Neural cell (in vitro differentiated cells): ENCODE results near the gene KRTAP12-1. TPM values are rescaled to one million over a fixed set of nuclear protein-coding genes. Genes with fewer than 3 reads are reported as not detected.

Source experiments
- H2AFZ ChIP-seq: fragments of 200-600, 300-800 bp; sonication (generic), shearing (Covaris generic); 2 replicates; pipeline ENCODE4 v1.6.0; 2014; ENCODE audit warnings: low read depth, mild to moderate bottlenecking, antibody characterized with exemption, low read length, moderate library complexity
- H3F3A ChIP-seq: fragments of 200-600 bp; shearing (Covaris generic); 2 replicates; pipeline ENCODE4 v1.6.1; 2016; ENCODE audit warnings: mild to moderate bottlenecking, moderate library complexity, mixed read lengths, antibody characterized with exemption, low read length; ENCODE audit not compliant: insufficient read depth, poor library complexity, severe bottlenecking
- H3K27ac ChIP-seq: fragments of 200-600, 300-800 bp; sonication (generic), shearing (Covaris generic); 2 replicates; pipeline ENCODE4 v1.5.1; 2014; ENCODE audit warnings: mild to moderate bottlenecking, low read length, moderate library complexity
- H3K27me3 ChIP-seq: fragments of 300-800, 200-600 bp; sonication (generic), shearing (Covaris generic); 2 replicates; pipeline ENCODE4 v1.6.0; 2014; ENCODE audit warnings: mild to moderate bottlenecking, low read depth, low read length, moderate library complexity; ENCODE audit not compliant: insufficient read depth
- H3K36me3 ChIP-seq: fragments of 300-800, 200-600 bp; sonication (generic), shearing (Covaris generic); 2 replicates; pipeline ENCODE4 v1.5.1; 2014; ENCODE audit warnings: mild to moderate bottlenecking, antibody characterized with exemption, low read length, moderate library complexity; ENCODE audit not compliant: insufficient read depth
- H3K4me2 ChIP-seq: fragments of 300-800, 200-600 bp; sonication (generic), shearing (Covaris generic); 2 replicates; pipeline ENCODE4 v1.6.0; 2014; ENCODE audit warnings: mild to moderate bottlenecking, low read length
- H3K4me3 ChIP-seq: fragments of 300-800, 200-600 bp; sonication (generic), shearing (Covaris generic); 2 replicates; pipeline ENCODE4 v1.5.1; 2014; ENCODE audit warnings: mild to moderate bottlenecking, low read length, moderate library complexity
- H3K79me2 ChIP-seq: fragments of 200-600 bp; shearing (Covaris generic); replicated peaks from 2 replicates; pipeline ENCODE4 v1.6.0; 2014; ENCODE audit warnings: mild to moderate bottlenecking, low read length, moderate library complexity; ENCODE audit not compliant: insufficient read depth
- H3K9ac ChIP-seq: fragments of 300-800, 200-600 bp; sonication (generic), shearing (Covaris generic); 2 replicates; pipeline ENCODE4 v1.6.1; 2016; ENCODE audit warnings: mild to moderate bottlenecking, low read length, mixed read lengths
- H3K9me2 ChIP-seq: fragments of 200-600 bp; shearing (Covaris generic); 2 replicates; pipeline ENCODE4 v1.6.1; 2016; ENCODE audit warnings: mild to moderate bottlenecking, low read length, mixed read lengths; ENCODE audit not compliant: insufficient read depth
- H3K9me3 ChIP-seq: fragments of 200-600, 300-800 bp; sonication (generic), shearing (Covaris generic); 2 replicates; pipeline ENCODE4 v1.6.1; 2016; ENCODE audit warnings: mild to moderate bottlenecking, mixed run types, low read length, moderate library complexity, mixed read lengths
- H4K20me1 ChIP-seq: fragments of 200-600 bp; shearing (Covaris generic); 2 replicates; pipeline ENCODE4 v1.6.1; 2016; ENCODE audit warnings: mild to moderate bottlenecking, mixed run types; ENCODE audit not compliant: insufficient read depth
- CTCF ChIP-seq: fragments of 450-650 bp; IDR thresholded peaks from 2 replicates; pipeline ENCODE4 v1.5.1; 2014; ENCODE audit warnings: antibody characterized with exemption, mild to moderate bottlenecking, moderate library complexity; ENCODE audit not compliant: poor library complexity, severe bottlenecking
- EP300 ChIP-seq: fragments of 450-650 bp; conservative IDR thresholded peaks from 2 replicates; pipeline ENCODE4 v1.6.1; 2014; ENCODE audit warnings: antibody characterized with exemption, mild to moderate bottlenecking, moderate library complexity; ENCODE audit not compliant: poor library complexity, severe bottlenecking
- EZH2 ChIP-seq: fragments of 200-600, 300-800 bp; shearing (Covaris generic), sonication (generic); IDR thresholded peaks from 2 replicates; pipeline ENCODE4 v1.6.1; 2014; ENCODE audit warnings: antibody characterized with exemption, low read length, borderline replicate concordance, mild to moderate bottlenecking; ENCODE audit not compliant: insufficient read depth, poor library complexity, severe bottlenecking
- MXI1 ChIP-seq: fragments of 450-650 bp; conservative IDR thresholded peaks from 2 replicates; pipeline ENCODE4 v1.6.1; 2014; ENCODE audit warnings: antibody characterized with exemption, mild to moderate bottlenecking; ENCODE audit not compliant: poor library complexity, severe bottlenecking
- POLR2AphosphoS5 ChIP-seq: IDR thresholded peaks from 2 replicates; pipeline ENCODE4 v1.6.1; 2012
- RAD21 ChIP-seq: fragments of 450-650 bp; conservative IDR thresholded peaks from 2 replicates; pipeline ENCODE4 v1.6.1; 2014; ENCODE audit warnings: antibody characterized with exemption, mild to moderate bottlenecking, moderate library complexity
- SMC3 ChIP-seq: fragments of 450-650 bp; conservative IDR thresholded peaks from 2 replicates; pipeline ENCODE4 v1.6.1; 2014; ENCODE audit warnings: antibody characterized with exemption, mild to moderate bottlenecking, moderate library complexity; ENCODE audit not compliant: poor library complexity
- TAF1 ChIP-seq: IDR thresholded peaks from 2 replicates; pipeline ENCODE4 v1.6.1; 2012; ENCODE audit warnings: low read depth
- polyA plus RNA-seq: library from polyadenylated mRNA; depleted of rRNA; stranded (reverse); fragments of >200 nt; gene quantifications from 2 replicates; pipeline ENCODE4 v1.2.3, GENCODE V29; 2014
- TF ChIP-seq, protein P1 (sequence below): IDR thresholded peaks from 2 replicates; pipeline ENCODE4 v1.6.1; 2012; ENCODE audit warnings: borderline replicate concordance

KRTAP12-1 gene
- polyA plus RNA-seq, 1 donor from 2014 or later: not detected

- Histone ChIP-seq H3K27ac (no peak overlapping the region), H3K79me2 (no peaks in the 10 kb centered on the region), H3K4me2 (no peak overlapping the region), H3K9ac (no peak overlapping the region), H3K36me3 (no peaks in the 10 kb centered on the region), H3K27me3 (peaks cover 53% of the 10 kb centered on the region), H3K9me2 (no peaks in the 10 kb centered on the region), H3K9me3 (no peaks in the 10 kb centered on the region), H3F3A (no peaks in the 10 kb centered on the region), H2AFZ (no peak overlapping the region), H4K20me1 (no peaks in the 10 kb centered on the region), H3K4me3 (no peak overlapping the region)
- TF ChIP-seq EP300: no peak
- TF ChIP-seq CTCF: no peak
- no peak for TF ChIP-seq TAF1
- TF ChIP-seq POLR2AphosphoS5: no peak
- no peak for TF ChIP-seq MXI1
- TF ChIP-seq, protein P1, sequence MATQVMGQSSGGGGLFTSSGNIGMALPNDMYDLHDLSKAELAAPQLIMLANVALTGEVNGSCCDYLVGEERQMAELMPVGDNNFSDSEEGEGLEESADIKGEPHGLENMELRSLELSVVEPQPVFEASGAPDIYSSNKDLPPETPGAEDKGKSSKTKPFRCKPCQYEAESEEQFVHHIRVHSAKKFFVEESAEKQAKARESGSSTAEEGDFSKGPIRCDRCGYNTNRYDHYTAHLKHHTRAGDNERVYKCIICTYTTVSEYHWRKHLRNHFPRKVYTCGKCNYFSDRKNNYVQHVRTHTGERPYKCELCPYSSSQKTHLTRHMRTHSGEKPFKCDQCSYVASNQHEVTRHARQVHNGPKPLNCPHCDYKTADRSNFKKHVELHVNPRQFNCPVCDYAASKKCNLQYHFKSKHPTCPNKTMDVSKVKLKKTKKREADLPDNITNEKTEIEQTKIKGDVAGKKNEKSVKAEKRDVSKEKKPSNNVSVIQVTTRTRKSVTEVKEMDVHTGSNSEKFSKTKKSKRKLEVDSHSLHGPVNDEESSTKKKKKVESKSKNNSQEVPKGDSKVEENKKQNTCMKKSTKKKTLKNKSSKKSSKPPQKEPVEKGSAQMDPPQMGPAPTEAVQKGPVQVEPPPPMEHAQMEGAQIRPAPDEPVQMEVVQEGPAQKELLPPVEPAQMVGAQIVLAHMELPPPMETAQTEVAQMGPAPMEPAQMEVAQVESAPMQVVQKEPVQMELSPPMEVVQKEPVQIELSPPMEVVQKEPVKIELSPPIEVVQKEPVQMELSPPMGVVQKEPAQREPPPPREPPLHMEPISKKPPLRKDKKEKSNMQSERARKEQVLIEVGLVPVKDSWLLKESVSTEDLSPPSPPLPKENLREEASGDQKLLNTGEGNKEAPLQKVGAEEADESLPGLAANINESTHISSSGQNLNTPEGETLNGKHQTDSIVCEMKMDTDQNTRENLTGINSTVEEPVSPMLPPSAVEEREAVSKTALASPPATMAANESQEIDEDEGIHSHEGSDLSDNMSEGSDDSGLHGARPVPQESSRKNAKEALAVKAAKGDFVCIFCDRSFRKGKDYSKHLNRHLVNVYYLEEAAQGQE: no peak
- TF ChIP-seq RAD21: no peak
- TF ChIP-seq EZH2: no peak
- no peak for TF ChIP-seq SMC3
Observed at GRCh38 chr21:44713846-44714245, 31.9 kb upstream of the KRTAP12-1 start.

- no peak overlapping the region for H3K4me3 ChIP-seq
Observed at GRCh38 chr21:44713130-44713529, 31.2 kb upstream of the KRTAP12-1 start.

More at GRCh38 chr21:44713130-44713529, 31.2 kb upstream of the KRTAP12-1 start:
- H3K36me3 ChIP-seq: no peaks in the 10 kb centered on the region
- no peak overlapping the region for H2AFZ ChIP-seq
- TF ChIP-seq MXI1: no peak
- TF ChIP-seq CTCF: no peak
- TF ChIP-seq, protein P1: no peak
- no peak for TF ChIP-seq EP300
- TF ChIP-seq SMC3: no peak
- no peak for TF ChIP-seq POLR2AphosphoS5
- TF ChIP-seq RAD21: no peak
- TF ChIP-seq EZH2: no peak
- TF ChIP-seq TAF1: no peak
- no peaks in the 10 kb centered on the region for H3F3A ChIP-seq
- H3K9me3 ChIP-seq: no peaks in the 10 kb centered on the region
- no peak overlapping the region for H3K4me2 ChIP-seq
- no peak overlapping the region for H3K9ac ChIP-seq
- peaks cover 60% of the 10 kb centered on the region for H3K27me3 ChIP-seq
- no peaks in the 10 kb centered on the region for H3K9me2 ChIP-seq
- no peaks in the 10 kb centered on the region for H4K20me1 ChIP-seq
- H3K27ac ChIP-seq: no peak overlapping the region
- H3K79me2 ChIP-seq: no peaks in the 10 kb centered on the region
